IMR-90 (cell line): Measurements from ENCODE around the gene GLYATL1. TPM values are rescaled to one million over a fixed set of nuclear protein-coding genes. Genes with fewer than 3 reads are reported as not detected.

Experiments
- ATAC-seq: fragments of 200-7000 bp; cut with Tn5 transposase; 2 replicates; pipeline ENCODE4 v1.9.1; 2020; ENCODE audit warnings: low read depth, mild to moderate bottlenecking, moderate library complexity
- BruUV-seq: library from RNA; stranded (reverse); fragments of 400-500 nt; replicated peaks from 2 replicates; lab custom pipeline; 2021; lab: Mats Ljungman, UMichigan
- CTCF ChIA-PET: fragments of 300-600 bp; formaldehyde crosslinking; extraction: SDS; loops from one replicate; lab custom pipeline; 2021; ENCODE audit warnings: antibody characterized with exemption; lab: Yijun Ruan, JAX
- POLR2A ChIA-PET: fragments of 300-600 bp; sonication (Branson Sonifier 250); formaldehyde crosslinking; loops from one replicate; lab custom pipeline; 2022; ENCODE audit warnings: antibody characterized with exemption; ENCODE audit not compliant: unreplicated experiment; lab: Charles Lee
- DNase-seq: peaks from one replicate; pipeline ENCODE4 v3.0.0; 2013
- H2AFZ ChIP-seq: replicated peaks from 2 replicates; pipeline ENCODE3; 2013; ENCODE audit warnings: low read length, mild to moderate bottlenecking; ENCODE audit not compliant: poor library complexity
- H2AK5ac ChIP-seq: 2 replicates; pipeline ENCODE4 v1.6.1; 2013; ENCODE audit warnings: low read depth, low read length, inconsistent platforms
- H2AK9ac ChIP-seq: replicated peaks from 2 replicates; pipeline ENCODE3; 2013; ENCODE audit warnings: mild to moderate bottlenecking, low read depth, low read length, moderate library complexity; ENCODE audit not compliant: poor library complexity
- H2BK120ac ChIP-seq: 2 replicates; pipeline ENCODE4 v1.6.1; 2013; ENCODE audit warnings: low read depth, low read length, inconsistent platforms
- H2BK15ac ChIP-seq: 3 replicates; pipeline ENCODE4 v1.6.1; 2013; ENCODE audit warnings: low read depth, low read length, inconsistent platforms
- H2BK20ac ChIP-seq: 2 replicates; pipeline ENCODE4 v1.6.1; 2013; ENCODE audit warnings: low read depth, mild to moderate bottlenecking, inconsistent platforms, low read length, moderate library complexity
- H2BK5ac ChIP-seq: 2 replicates; pipeline ENCODE4 v1.6.1; 2013; ENCODE audit warnings: mild to moderate bottlenecking, low read depth, low read length, inconsistent platforms; ENCODE audit not compliant: poor library complexity, severe bottlenecking
- H3K14ac ChIP-seq: replicated peaks from 2 replicates; pipeline ENCODE4 v1.6.1; 2013; ENCODE audit warnings: low read depth, low read length, inconsistent platforms
- H3K18ac ChIP-seq: 2 replicates; pipeline ENCODE4 v1.6.1; 2013; ENCODE audit warnings: low read depth, low read length, control low read depth
- H3K23ac ChIP-seq: 2 replicates; pipeline ENCODE4 v1.6.1; 2013; ENCODE audit warnings: low read depth, low read length, inconsistent platforms
- H3K27ac ChIP-seq: 2 replicates; pipeline ENCODE4 v1.5.1; 2013; ENCODE audit warnings: mild to moderate bottlenecking, control low read depth, low read length; ENCODE audit not compliant: insufficient read depth
- H3K27me3 ChIP-seq: 2 replicates; pipeline ENCODE4 v1.6.1; 2013; ENCODE audit warnings: low read length; ENCODE audit not compliant: control insufficient read depth, insufficient read depth
- H3K36me3 ChIP-seq: 2 replicates; pipeline ENCODE4 v1.6.1; 2013; ENCODE audit warnings: low read length, mixed read lengths; ENCODE audit not compliant: control insufficient read depth, insufficient read depth
- H3K4ac ChIP-seq: 2 replicates; pipeline ENCODE4 v1.6.1; 2013; ENCODE audit warnings: low read depth, low read length, inconsistent platforms
- H3K4me1 ChIP-seq: 2 replicates; pipeline ENCODE4 v1.6.1; 2013; ENCODE audit warnings: low read length, mixed read lengths; ENCODE audit not compliant: control insufficient read depth, insufficient read depth
- H3K4me2 ChIP-seq: 2 replicates; pipeline ENCODE4 v1.6.1; 2013; ENCODE audit warnings: low read depth, mild to moderate bottlenecking, control low read depth, low read length, moderate library complexity
- H3K4me3 ChIP-seq: 2 replicates; pipeline ENCODE4 v1.5.1; 2013; ENCODE audit warnings: low read depth, mild to moderate bottlenecking, control low read depth, low read length, moderate library complexity; ENCODE audit not compliant: insufficient read depth
- H3K56ac ChIP-seq: 2 replicates; pipeline ENCODE4 v1.6.1; 2013; ENCODE audit warnings: low read length, inconsistent platforms; ENCODE audit not compliant: insufficient read depth; ENCODE audit errors: extremely low read depth
- H3K79me1 ChIP-seq, 2 experiments: 2 replicates each; pipeline ENCODE4 v1.6.1; 2013; ENCODE audit warnings: low read length in 2 of 2, inconsistent platforms in 1 of 2, low read depth in 1 of 2
- H3K9ac ChIP-seq: 2 replicates; pipeline ENCODE4 v1.6.1; 2013; ENCODE audit warnings: low read depth, low read length, control low read depth
- H3K9me1 ChIP-seq: 2 replicates; pipeline ENCODE4 v1.6.1; 2013; ENCODE audit warnings: low read length, inconsistent platforms; ENCODE audit not compliant: insufficient read depth
- H3K9me3 ChIP-seq: 2 replicates; pipeline ENCODE4 v1.6.1; 2013; ENCODE audit warnings: low read length; ENCODE audit not compliant: control insufficient read depth, insufficient read depth
- H4K20me1 ChIP-seq: 2 replicates; pipeline ENCODE4 v1.6.1; 2013; ENCODE audit warnings: low read length, inconsistent platforms; ENCODE audit not compliant: insufficient read depth
- H4K5ac ChIP-seq: 2 replicates; pipeline ENCODE4 v1.6.1; 2013; ENCODE audit warnings: mild to moderate bottlenecking, low read depth, low read length, control low read depth
- H4K8ac ChIP-seq, 2 experiments: 2 replicates each; pipeline ENCODE4 v1.6.1; 2013; ENCODE audit warnings: low read depth in 2 of 2, low read length in 2 of 2, control low read depth in 1 of 2, inconsistent platforms in 1 of 2
- H4K91ac ChIP-seq: 2 replicates; pipeline ENCODE4 v1.6.1; 2013; ENCODE audit warnings: low read depth, low read length, inconsistent platforms; ENCODE audit not compliant: insufficient read depth
- BHLHE40 ChIP-seq: fragments of 150-350 bp; IDR thresholded peaks from 2 replicates; pipeline ENCODE4 v1.6.1; 2016; ENCODE audit warnings: mild to moderate bottlenecking, low read depth, low read length
- FOS ChIP-seq: fragments of 150-350 bp; IDR thresholded peaks from 2 replicates; pipeline ENCODE4 v1.6.1; 2016; ENCODE audit warnings: low read depth, low read length
- MAFK ChIP-seq: IDR thresholded peaks from 2 replicates; pipeline ENCODE4 v1.6.1; 2012; ENCODE audit warnings: low read depth, low read length, improper control_type of control experiment
- MAZ ChIP-seq: IDR thresholded peaks from 2 replicates; pipeline ENCODE4 v1.6.1; 2012; ENCODE audit warnings: low read depth, mild to moderate bottlenecking, low read length, improper control_type of control experiment, moderate library complexity, borderline replicate concordance
- MXI1 ChIP-seq: IDR thresholded peaks from 2 replicates; pipeline ENCODE4 v1.6.1; 2012; ENCODE audit warnings: low read depth, mild to moderate bottlenecking, low read length, moderate library complexity, borderline replicate concordance
- POLR2A ChIP-seq: IDR thresholded peaks from 2 replicates; pipeline ENCODE4 v1.6.1; 2012; ENCODE audit warnings: mild to moderate bottlenecking, low read depth, low read length
- RAD21 ChIP-seq: IDR thresholded peaks from 2 replicates; pipeline ENCODE4 v1.6.1; 2012; ENCODE audit warnings: low read length, improper control_type of control experiment
- RFX5 ChIP-seq: IDR thresholded peaks from 2 replicates; pipeline ENCODE4 v1.8.0; 2012; ENCODE audit warnings: low read depth, mild to moderate bottlenecking, low read length, moderate library complexity
- WGBS, 2 experiments: methylation state at CpG; one replicate each; pipeline versions ENCODE4 v1.1.5 to v1.1.7; 2013; ENCODE audit warnings: missing lambda C conversion rate in 2 of 2; ENCODE audit not compliant: insufficient read length in 1 of 2; ENCODE audit errors: extremely low coverage in 2 of 2; 5-methylcytosine and 5-hydroxymethylcytosine counted together
- dilution Hi-C: fragments of 300-500 bp; cut with HindIII; formaldehyde crosslinking; loops from one replicate; pipeline ENCODE4 v1.14.3; 2018; ENCODE audit warnings: low sequenced_read_pairs; ENCODE audit not compliant: unreplicated experiment
- in situ Hi-C: fragments of 300-500 bp; cut with MboI; formaldehyde crosslinking; loops from 3 replicates; pipeline ENCODE4 v1.14.3; 2019; ENCODE audit warnings: low sequenced_read_pairs, inconsistent platforms, mixed read lengths
- intact Hi-C: fragments of 100-400 bp; cut with micrococcal nuclease; formaldehyde crosslinking; loops from 2 replicates; pipeline ENCODE4 v1.10.0; 2022
- polyA plus RNA-seq, 3 experiments: library from polyadenylated mRNA; depleted of rRNA; stranded (reverse); fragments of >200 nt; gene quantifications; 2 replicates each; pipeline ENCODE4 v1.2.3, GENCODE V29; 2012; ENCODE audit warnings: low replicate concordance in 1 of 3
- total RNA-seq: library from RNA; depleted of rRNA; stranded (reverse); fragments of >200 nt; gene quantifications from 2 replicates; pipeline ENCODE4 v1.2.3, GENCODE V29; 2012
- TF ChIP-seq, protein P1 (sequence below): conservative IDR thresholded peaks from 2 replicates; pipeline ENCODE4 v1.5.1; 2012; ENCODE audit warnings: mild to moderate bottlenecking, low read depth, low read length, improper control_type of control experiment

Gene GLYATL1
- total and polyA plus RNA-seq, 2 of the 4 experiments (the other 2 are of a cell fraction), result 0.54 to 0.58 TPM

DNA sequence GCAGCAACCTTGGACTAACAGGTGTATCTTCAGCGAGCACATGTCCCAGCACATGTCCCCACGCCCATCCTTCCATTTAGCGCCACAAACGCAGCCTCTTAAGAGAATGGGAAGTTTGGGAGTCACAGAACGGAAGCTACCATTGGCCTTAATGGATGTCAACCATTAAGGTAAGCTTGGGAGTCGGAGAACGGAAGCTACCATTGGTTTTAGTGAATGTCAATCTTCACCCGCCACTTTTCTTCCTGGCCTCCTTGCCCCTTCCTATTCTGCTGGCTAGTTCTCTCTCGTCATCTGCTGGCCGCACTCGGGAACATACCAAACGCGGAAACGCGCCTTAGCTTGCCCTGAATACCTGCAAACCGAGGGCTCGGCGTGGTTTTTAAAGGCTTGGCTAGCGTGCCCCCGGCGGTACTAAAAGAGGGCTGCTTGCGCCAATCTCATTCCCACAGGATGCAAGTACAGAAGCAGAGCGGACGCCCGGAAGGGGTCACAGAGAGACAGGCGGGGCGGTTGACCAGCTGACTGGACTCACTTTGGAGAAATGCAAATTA lies 24.3 kb downstream of the GLYATL1 start:
- peaks cover 13% of the 10 kb centered on the region for H3K27me3 ChIP-seq
- no peak overlapping the region for H4K5ac ChIP-seq
- no peaks in the 10 kb centered on the region for H3K9me3 ChIP-seq
- no peak overlapping the region for H3K18ac ChIP-seq
- H2BK120ac ChIP-seq, result no peak overlapping the region
- intact Hi-C loops, result no loop called here
- peak overlapping the region; percentile 12; the same call in 1 of the 2 replicates for H3K4me2 ChIP-seq
- H2AK5ac ChIP-seq, result no peak overlapping the region
- no peak overlapping the region for H4K91ac ChIP-seq
- H3K56ac ChIP-seq, result no peak overlapping the region
- in situ Hi-C loops, result loop anchor here (25.0 kb wide), 1 partner anchor 101 kb away; no protein-coding TSS in a partner anchor
- H2AFZ ChIP-seq, result peak overlapping the region; percentile 86
- H3K9ac ChIP-seq, result no peak overlapping the region
- no peaks in the 10 kb centered on the region for H3K9me1 ChIP-seq
- no peaks in the 10 kb centered on the region for H3K4me1 ChIP-seq
- dilution Hi-C loops, result no loop called here
- 19% methylated on average over 13 of the region's 27 CpGs; no CpG with 5 or more reads in 1 of the 2 experiments for WGBS, 2 experiments
- no peak overlapping the region for H3K27ac ChIP-seq
- 0 out of 2 replicates have a peak overlapping the region, but pooled peaks have one; percentile 15 for H3K4me3 ChIP-seq
- no peak overlapping the region for H4K8ac ChIP-seq
- H3K36me3 ChIP-seq, result no peaks in the 10 kb centered on the region
- no peak overlapping the region for H2BK15ac ChIP-seq
- no peak overlapping the region for H3K23ac ChIP-seq
- BruUV-seq, result no TSS peak
- no peak overlapping the region for H3K14ac ChIP-seq
- ATAC-seq (peak; percentile 63), DNase-seq (peak; percentile 59)
- POLR2A ChIA-PET, result no interaction called here
- CTCF ChIA-PET, result interaction anchor here (0.8 to 1.5 kb wide), 2 partner anchors 23 to 96 kb away, joined by 3 read pairs; no protein-coding TSS in a partner anchor
- no peaks in the 10 kb centered on the region for H3K79me1 ChIP-seq
- no peak overlapping the region for H3K4ac ChIP-seq
- no peak overlapping the region for H2AK9ac ChIP-seq
- no peak for TF ChIP-seq MXI1
- TF ChIP-seq BHLHE40, result no peak
- TF ChIP-seq RFX5, result no peak
- TF ChIP-seq FOS, result no peak
- no peak for TF ChIP-seq MAZ
- no peak for TF ChIP-seq MAFK
- TF ChIP-seq RAD21, result peak; percentile 27; the same call in 1 of the 2 replicates
- TF ChIP-seq, protein P1, sequence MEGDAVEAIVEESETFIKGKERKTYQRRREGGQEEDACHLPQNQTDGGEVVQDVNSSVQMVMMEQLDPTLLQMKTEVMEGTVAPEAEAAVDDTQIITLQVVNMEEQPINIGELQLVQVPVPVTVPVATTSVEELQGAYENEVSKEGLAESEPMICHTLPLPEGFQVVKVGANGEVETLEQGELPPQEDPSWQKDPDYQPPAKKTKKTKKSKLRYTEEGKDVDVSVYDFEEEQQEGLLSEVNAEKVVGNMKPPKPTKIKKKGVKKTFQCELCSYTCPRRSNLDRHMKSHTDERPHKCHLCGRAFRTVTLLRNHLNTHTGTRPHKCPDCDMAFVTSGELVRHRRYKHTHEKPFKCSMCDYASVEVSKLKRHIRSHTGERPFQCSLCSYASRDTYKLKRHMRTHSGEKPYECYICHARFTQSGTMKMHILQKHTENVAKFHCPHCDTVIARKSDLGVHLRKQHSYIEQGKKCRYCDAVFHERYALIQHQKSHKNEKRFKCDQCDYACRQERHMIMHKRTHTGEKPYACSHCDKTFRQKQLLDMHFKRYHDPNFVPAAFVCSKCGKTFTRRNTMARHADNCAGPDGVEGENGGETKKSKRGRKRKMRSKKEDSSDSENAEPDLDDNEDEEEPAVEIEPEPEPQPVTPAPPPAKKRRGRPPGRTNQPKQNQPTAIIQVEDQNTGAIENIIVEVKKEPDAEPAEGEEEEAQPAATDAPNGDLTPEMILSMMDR, result 0 out of 2 replicates have a peak, but pooled peaks have one; percentile 19
- TF ChIP-seq POLR2A, result no peak
- no peak overlapping the region for H2BK5ac ChIP-seq
- no peaks in the 10 kb centered on the region for H4K20me1 ChIP-seq
- no peak overlapping the region for H2BK20ac ChIP-seq
